AG04449 (cell line): ENCODE results near the gene LPP.

Source experiments
- CTCF ChIA-PET: fragments of 350-600 bp; formaldehyde crosslinking; extraction: SDS; loops from one replicate; lab custom pipeline; 2021; ENCODE audit warnings: antibody characterized with exemption; lab: Yijun Ruan, JAX
- POLR2A ChIA-PET: fragments of 400-600, 350-600 bp; formaldehyde crosslinking; extraction: SDS; loops from one replicate; lab custom pipeline; 2020; ENCODE audit warnings: antibody characterized with exemption, inconsistent platforms; lab: Yijun Ruan, JAX
- DNase-seq: peaks from one replicate; pipeline ENCODE4 v3.0.0-alpha.2; 2010; ENCODE audit warnings: low read depth, low spot score
- H3K4me3 ChIP-seq: 2 replicates; pipeline ENCODE4 v1.5.1; 2011; ENCODE audit warnings: low read depth, mild to moderate bottlenecking, control low read depth, low read length
- TF ChIP-seq, protein P1 (sequence below): IDR thresholded peaks from one replicate; pipeline ENCODE4 v1.5.1; 2011; ENCODE audit warnings: mild to moderate bottlenecking, moderate library complexity, low read length, control low read depth, inconsistent platforms; ENCODE audit not compliant: insufficient read depth; ENCODE audit errors: missing control alignments

LPP gene

DNA sequence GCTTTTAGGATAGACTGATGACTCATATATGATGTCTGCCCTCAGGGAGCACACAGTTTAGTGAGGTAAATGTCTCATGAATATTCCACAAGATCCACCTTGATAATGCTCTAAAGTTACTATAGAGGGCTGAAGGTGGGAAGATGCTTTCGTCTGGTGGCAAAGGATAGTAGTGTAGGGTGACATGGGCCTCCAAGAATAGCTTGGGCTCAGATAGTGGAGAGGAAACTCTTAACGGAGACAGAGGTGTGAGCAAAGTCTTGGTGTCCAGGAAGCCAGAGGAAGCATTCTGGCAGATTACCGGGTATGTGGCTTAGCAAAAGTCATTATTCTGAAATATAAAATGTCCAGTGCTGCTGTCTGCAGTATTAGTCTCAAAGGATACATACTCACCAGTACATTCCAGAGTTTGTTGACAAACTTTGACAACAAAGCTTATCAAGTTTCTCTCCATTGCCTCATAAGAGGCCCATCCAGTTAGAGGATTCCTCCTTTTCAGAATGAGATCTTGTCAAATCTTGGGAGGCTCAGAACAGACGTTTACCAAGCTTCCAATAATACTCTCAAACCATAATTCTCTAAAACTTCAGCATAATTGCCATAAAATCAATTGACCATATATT lies 316.7 kb downstream of the LPP start:
- no peak for DNase-seq
- TF ChIP-seq, protein P1, sequence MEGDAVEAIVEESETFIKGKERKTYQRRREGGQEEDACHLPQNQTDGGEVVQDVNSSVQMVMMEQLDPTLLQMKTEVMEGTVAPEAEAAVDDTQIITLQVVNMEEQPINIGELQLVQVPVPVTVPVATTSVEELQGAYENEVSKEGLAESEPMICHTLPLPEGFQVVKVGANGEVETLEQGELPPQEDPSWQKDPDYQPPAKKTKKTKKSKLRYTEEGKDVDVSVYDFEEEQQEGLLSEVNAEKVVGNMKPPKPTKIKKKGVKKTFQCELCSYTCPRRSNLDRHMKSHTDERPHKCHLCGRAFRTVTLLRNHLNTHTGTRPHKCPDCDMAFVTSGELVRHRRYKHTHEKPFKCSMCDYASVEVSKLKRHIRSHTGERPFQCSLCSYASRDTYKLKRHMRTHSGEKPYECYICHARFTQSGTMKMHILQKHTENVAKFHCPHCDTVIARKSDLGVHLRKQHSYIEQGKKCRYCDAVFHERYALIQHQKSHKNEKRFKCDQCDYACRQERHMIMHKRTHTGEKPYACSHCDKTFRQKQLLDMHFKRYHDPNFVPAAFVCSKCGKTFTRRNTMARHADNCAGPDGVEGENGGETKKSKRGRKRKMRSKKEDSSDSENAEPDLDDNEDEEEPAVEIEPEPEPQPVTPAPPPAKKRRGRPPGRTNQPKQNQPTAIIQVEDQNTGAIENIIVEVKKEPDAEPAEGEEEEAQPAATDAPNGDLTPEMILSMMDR, result no peak
- CTCF ChIA-PET, result interaction anchor here (1.2 to 2.8 kb wide), 4 partner anchors 10 to 730 kb away, joined by 3 to 13 read pairs (median 4); no protein-coding TSS in a partner anchor
- H3K4me3 ChIP-seq, result no peak overlapping the region
- POLR2A ChIA-PET, result interaction anchor here (0.6 kb wide), 1 partner anchor 11 kb away, joined by 3 read pairs; no protein-coding TSS in a partner anchor

DNA sequence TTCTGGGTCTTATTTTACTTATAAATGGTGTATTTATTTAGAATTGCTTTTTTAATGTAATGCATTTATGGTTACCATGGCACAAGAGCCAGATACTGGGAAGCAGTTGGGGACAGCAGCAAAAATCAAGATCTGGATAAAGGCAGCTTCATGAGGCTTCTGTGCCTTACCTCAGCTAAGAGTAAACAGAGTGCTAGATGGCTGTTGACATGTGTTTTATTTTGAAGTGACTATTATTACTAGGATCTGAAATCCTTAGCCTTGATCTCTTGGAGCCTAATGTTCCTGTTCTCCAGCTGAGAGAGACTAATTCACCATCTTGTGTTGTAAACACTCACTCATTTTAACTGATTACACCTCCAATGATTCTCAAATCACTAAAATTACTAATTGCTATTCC lies 317.8 kb downstream of the LPP start:
- ChIA-PET POLR2A (no interaction called here), CTCF (interaction anchor here (1.2 to 2.8 kb wide), 4 partner anchors 9 to 731 kb away, joined by 3 to 13 read pairs (median 4); no protein-coding TSS in a partner anchor)
- no peak for DNase-seq
- no peak overlapping the region for H3K4me3 ChIP-seq
- TF ChIP-seq, protein P1, result no peak

GRCh38 chr3:188472336-188472735 lies 318.4 kb downstream of the LPP start:
- CTCF ChIA-PET, result interaction anchor here (0.6 to 2.8 kb wide), 2 partner anchors 732 to 786 kb away, joined by 3 to 13 read pairs; no protein-coding TSS in a partner anchor
- no peak overlapping the region for H3K4me3 ChIP-seq
- POLR2A ChIA-PET, result no interaction called here
- DNase-seq, result no peak
- TF ChIP-seq, protein P1, result no peak

DNA sequence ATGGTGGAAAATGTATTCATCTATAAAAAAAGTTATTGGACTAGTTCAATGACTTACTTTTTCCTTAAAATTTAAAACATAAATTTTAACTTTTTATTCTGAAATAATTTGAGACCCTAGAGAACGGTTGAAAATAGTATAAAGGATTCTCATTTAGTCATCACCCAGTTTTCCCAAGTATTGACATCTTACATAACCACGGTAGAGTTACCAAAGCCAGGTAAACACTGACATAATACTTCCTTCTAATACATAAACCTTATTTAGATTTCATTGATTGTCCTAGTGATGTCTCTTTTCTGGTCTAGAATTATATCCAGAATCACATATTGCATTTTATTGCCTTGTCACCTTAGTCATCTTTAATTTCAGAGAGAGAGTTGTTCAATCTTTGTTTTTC lies 319.1 kb downstream of the LPP start:
- no peak overlapping the region for H3K4me3 ChIP-seq
- no peak for DNase-seq
- ChIA-PET POLR2A (no interaction called here), CTCF (interaction anchor here (2.8 kb wide), 1 partner anchor 732 kb away, joined by 13 read pairs; no protein-coding TSS in a partner anchor)
- TF ChIP-seq, protein P1, result no peak

DNA sequence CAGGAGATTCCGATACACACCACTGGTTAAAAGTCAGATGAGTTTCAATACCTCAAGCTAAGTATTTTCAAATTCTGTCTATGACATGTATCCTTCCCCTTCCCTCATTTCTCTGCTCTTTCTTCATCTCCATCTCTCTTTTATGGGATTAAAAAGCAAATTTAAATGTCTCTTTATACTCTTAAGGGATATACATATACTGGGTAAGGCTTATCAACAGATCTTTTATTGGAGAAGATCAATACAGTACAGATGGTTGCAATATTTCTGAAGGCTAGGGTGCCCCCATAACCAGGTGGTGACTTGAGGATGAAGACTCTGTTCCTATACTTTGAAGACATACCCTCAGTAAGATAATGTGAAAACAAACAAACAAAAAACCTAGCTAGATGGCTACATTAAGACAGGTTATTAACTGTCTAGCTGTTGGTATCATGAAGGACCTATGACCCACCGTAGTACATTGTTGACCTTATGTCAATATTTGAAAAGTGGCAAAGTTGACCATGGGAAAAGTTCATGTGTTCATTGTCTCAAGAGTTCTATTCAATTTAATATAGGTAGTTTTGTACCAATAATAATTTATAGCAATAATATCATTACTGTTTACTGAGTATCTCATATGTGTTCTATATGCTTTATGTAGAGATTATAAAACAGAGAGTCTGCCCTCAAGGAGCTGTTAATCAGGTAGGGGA lies 319.8 kb downstream of the LPP start:
- DNase-seq, result no peak
- TF ChIP-seq, protein P1, result no peak
- H3K4me3 ChIP-seq, result no peak overlapping the region
- CTCF ChIA-PET, result interaction anchor here (1.2 kb wide), 2 partner anchors 10 to 733 kb away, joined by 3 read pairs; no protein-coding TSS in a partner anchor
- POLR2A ChIA-PET, result no interaction called here

DNA sequence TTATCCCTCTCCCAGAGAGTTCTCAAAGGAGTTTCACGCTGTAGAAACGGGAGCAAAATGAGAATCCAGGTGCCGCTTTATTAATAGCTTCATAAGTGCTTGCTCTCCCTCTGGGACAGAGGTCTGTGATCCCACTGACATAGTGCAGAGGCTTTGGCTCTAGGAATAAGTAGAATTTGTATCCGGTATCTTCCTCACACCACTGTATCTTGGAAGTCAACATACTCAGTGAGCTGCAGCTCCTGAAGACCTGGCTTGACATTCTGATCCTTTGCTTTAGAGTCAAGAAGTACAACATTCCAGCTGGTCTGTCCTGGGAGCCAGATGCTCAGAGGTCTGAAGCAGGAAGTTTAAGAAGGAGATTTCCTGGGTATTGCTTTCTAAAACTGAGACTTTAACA lies 323.0 kb downstream of the LPP start:
- ChIA-PET POLR2A (no interaction called here), CTCF (no interaction called here)
- TF ChIP-seq, protein P1, result no peak
- DNase-seq, result no peak
- H3K4me3 ChIP-seq, result no peak overlapping the region
